Measurements from ENCODE around the gene TLE7. TPM values are rescaled to one million over a fixed set of nuclear protein-coding genes. Genes with fewer than 3 reads are reported as not detected.

The TLE7 gene
- total and polyA plus RNA-seq, 2 of the 8 experiments (the other 6 are each of a cell fraction or from before 2014, with no cell fraction given): 0.03 TPM; not detected in 1

GRCh38 chr16:71460941-71461340, 19.1 kb upstream of the TLE7 start (continued):
- no peak for TF ChIP-seq TEAD4 (IDR thresholded peaks at IDR 0.05; ENCODE audit: low read depth, low read length)
